Stimulated activated CD4-positive, alpha-beta T cell treated with anti-CD3 and anti-CD28 coated beads, Interleukin-1b, Interleukin-23, amount 100 ng/mL, for 1 hour (primary cell): ENCODE results near the gene FAM124B.

ENCODE experiments used
- DNase-seq, 2 donors: peaks; one replicate each; pipeline ENCODE4 v3.0.0-alpha.2; 2020; ENCODE audit warnings: low read depth in 2 of 2

FAM124B gene, protein sequence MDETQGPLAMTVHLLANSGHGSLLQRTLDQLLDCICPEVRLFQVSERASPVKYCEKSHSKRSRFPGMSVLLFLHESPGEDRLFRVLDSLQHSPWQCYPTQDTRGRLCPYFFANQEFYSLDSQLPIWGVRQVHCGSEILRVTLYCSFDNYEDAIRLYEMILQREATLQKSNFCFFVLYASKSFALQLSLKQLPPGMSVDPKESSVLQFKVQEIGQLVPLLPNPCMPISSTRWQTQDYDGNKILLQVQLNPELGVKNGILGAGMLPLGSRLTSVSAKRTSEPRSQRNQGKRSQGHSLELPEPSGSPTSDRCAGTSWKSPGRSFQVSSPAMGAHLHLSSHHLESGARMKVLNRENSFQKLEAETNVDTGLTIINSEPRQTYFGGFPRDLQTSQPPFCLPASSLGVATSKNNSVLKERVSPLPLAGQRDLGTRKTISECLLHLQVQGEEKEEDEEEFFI

DNA sequence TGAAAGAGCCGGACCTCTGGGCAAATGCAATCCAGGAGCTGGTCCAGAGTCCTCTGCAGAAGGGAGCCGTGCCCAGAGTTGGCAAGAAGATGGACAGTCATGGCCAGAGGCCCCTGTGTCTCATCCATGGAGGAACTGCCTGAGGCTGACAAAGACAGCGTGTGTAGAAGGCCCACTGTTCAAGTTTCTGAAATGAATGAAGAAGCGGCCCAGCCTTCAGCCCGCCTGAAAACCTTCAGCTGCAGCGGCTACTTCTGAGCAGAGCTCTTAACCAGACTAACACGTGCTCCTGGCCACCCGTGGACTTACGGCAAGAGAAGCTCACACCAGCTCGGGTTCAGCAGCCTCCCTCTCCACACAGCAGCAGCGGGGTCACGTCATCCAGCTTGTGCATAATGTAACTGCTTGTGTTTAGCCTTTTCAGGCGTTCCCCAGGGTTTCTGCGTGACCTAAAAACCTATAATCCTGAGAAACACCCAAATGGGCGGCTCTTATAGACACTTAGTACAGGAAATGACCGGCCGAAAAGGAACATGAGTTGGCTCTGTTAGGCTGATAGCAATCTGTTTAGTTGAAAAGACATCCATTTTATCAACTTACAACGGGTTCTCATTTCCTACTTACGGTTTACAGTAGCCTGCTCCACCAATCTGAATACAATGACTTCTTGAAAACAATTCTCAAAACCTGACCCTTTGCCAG, at the start of gene FAM124B:
Gene FAM124B, minus strand, starts transcription at position 467 of the 702 bp plus-strand sequence. Its CDS starts 339 bp downstream, at position 128.
- peak in 1 of 2 donors; percentile 3 for DNase-seq

- DNase-seq: no peak
Observed at GRCh38 chr2:224449212-224450147, 47.6 kb upstream of the FAM124B start.

DNA sequence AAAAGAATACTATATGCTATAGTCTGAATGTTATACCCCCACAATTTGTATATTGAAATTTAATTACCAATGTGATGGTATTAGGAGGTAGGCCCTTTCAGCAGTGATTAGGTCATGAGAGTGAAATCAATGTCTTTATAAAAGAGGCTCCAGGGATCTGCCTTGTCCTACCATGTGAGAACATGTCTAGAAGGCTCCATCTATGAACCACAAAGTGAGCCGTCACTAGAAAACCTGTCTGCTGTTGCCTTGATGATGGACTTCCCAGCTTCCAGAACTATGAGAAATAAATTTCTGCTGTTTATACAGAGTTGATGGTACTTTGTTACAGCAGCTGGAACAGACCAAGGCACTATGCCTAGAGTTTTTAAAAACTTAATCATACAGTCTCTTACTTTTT, 46.3 kb upstream of the FAM124B start:
- DNase-seq: no peak

DNA sequence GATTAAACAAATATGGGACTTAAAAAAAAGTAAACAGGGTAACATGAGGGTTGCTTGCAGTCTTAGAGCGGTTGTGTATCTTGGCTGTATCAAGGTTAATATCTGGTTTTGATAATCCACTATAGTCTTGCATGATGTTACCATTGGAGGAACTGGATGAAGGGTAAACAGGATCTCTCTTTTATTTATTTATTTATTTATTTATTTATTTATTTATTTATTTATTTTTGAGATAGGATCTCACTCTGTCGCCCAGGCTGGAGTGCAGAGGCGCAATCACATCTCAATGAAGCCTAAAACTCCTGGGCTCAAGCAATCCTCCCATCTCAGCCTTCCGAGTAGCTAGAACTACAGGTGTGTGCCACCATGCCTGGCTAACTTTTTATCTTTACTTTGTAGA, 42.9 kb upstream of the FAM124B start:
- no peak for DNase-seq

DNA sequence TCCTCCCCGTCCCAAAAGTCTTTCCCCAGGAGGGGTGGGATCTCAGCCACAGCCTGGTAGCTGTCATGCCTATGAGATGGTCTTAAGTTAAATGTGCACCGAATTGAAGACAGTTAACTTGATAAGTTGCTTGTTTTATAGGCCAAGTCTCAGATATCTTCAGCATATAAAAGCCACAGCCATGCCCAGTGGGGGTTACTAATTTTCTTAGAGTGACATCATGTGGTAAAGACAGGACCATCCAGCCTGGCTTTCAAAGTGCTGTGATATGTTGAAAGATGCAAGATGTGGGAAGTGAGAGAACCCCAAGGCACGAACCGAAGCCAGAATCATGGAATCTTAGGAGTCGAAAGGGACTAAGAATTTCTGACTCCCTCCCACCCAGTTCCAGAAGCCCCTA, 42.1 kb upstream of the FAM124B start:
- DNase-seq: no peak

DNA sequence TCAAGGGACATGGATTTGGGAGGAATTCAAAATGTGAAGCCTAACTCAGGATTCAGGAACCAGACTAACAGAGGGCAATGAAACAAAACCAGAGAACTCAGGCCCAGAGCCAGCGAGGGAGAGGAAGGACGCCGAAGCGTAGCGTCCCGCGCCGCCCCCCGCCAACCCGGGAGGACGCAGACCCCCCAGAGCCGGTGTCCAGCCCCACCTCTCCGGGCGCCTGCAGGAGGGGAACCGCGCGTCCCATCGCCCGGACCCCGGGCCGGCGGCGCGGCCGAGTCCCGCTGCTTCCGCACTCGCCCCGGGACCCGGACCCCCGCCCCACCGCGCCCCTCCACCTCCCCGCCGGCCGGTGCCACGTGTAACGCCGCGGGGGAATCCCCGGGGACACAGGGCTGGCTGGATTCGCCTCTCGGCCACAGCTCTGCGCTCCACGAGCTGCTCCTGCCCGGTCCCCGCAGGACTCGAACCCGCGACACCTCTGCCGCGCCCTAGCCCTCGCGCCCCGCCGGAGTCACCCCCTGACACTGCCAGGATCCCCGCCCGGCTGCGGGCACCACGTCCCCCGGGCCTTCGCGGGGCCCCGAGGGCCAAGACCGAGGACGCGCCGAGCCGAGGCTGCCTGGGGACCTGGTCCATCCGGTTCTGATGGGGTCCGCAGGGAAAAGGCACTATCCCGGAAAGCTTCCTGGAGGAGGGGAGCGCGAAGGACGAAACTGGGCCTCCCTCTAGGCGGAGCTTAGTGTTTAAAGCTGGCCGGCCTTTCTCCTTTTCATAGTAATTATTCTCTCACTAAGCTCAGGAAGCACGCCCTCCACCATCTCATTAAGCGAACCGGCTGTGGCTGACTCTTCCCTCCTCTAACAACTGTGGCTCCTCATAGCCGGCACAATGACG, 40.4 kb upstream of the FAM124B start:
- DNase-seq: no peak

GRCh38 chr2:224440988-224441387, 39.1 kb upstream of the FAM124B start:
- no peak for DNase-seq

- no peak for DNase-seq
Observed at GRCh38 chr2:224438726-224439125, 36.8 kb upstream of the FAM124B start.

DNA sequence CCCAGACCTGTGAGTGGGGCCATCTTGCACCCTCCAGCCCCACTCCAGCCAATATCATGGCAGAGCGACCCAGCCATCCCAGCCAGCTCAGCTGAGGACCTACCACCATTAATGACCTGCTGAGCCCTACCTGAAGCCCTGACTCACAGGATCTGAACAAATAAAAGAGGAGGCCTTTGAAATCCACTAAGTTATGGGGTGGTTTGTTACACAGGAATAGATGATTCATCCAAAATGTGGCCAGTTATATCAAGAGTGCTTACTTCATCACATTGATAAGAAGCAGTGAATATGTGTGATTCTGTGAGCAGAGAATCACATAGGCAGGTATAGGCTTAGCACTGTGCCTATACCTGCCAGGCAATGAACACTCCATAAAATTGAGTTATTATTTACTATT, 34.7 kb upstream of the FAM124B start:
- no peak for DNase-seq

GRCh38 chr2:224434618-224435017, 32.7 kb upstream of the FAM124B start:
- no peak for DNase-seq

GRCh38 chr2:224433442-224433841, 31.5 kb upstream of the FAM124B start:
- DNase-seq: no peak

DNA sequence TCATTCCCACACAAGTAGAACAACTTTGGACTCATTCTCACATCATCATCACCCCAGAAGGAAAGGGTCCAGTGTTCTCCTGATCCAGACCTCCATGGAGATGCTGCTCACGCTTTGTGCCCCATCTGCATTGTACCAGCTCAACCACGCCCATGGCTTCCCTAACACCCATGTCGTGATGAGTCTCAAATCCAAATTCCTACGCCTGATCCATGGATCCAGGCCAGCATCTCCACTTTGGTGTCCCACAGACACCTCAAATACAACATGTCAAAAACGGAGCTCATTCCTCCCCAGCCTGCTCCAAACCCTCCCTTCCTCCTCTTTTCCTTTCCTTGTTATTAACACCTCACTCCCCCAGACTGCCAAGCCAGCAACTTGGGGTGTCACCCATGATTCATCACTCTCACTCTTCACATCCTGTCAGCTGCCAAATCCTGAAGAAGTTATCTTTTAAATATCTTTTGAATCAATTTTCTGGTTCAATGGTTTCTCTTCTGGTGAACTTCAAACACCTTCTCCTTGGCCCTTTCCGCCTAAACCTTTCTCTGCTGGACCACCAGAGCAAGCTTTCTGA, 30.2 kb upstream of the FAM124B start:
- DNase-seq: no peak

DNA sequence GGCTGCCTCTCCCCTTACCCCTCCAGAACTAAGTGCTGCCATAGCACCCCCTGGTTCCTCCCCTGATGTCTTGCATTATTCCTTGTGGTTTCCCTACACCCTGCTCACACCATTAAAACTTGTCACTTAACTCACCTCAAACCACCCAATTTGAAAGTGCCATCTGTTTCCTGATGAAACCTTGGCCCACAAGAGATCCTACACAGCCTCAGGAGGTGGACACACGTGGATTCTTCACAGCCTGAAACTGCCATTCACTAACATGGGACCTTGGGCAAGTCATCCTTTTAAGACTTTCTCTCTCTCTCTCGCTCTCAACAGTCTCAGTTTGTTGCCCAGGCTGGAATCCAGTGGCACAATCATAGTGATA, 27.5 kb upstream of the FAM124B start:
- no peak for DNase-seq

- DNase-seq: no peak
Observed at GRCh38 chr2:224428787-224429440, 27.0 kb upstream of the FAM124B start.

- no peak for DNase-seq
Observed at GRCh38 chr2:224427471-224427870, 25.6 kb upstream of the FAM124B start.

DNA sequence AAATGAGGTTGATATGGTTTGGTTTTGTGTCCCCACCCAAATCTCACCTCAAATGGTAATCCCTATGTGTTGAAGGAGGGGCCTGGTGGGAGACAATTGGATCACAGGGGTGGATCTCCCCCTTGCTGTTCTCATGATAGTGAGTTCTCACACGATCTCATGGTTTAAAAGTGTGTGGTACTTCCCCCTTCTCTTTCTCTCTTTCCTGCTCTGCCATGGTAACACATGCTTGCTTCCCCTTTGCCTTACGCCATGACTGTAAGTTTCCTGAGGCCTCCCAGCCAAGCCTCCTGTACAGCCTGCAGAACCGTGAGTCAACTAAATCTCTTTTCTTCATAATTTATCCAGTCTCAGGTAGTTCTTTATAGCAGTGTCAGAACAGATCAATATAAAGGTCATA, 24.7 kb upstream of the FAM124B start:
- DNase-seq: no peak

GRCh38 chr2:224421065-224421464, 19.2 kb upstream of the FAM124B start:
- DNase-seq: no peak

GRCh38 chr2:224417947-224418346, 16.0 kb upstream of the FAM124B start:
- no peak for DNase-seq

DNA sequence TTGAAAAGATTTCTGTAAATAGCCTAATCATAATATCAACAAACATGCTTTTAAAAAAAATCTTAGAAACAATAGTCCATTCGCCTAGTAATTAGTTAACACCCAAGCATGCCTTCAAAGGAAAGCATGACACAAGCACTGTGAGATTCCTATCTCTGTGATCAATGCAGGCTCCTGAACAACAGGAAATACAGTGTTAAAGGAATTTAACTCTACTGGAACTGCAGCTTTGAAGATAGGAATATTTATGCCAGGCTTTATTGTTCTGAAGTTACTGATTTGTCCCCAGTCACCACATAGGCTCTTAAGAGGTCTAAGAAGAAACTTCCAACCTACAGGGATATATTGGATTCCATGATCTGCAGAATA, 15.4 kb upstream of the FAM124B start:
- DNase-seq: no peak

GRCh38 chr2:224416656-224417360, 14.9 kb upstream of the FAM124B start:
- DNase-seq: no peak
